Ishikawa (cell line): ENCODE data around the gene C2CD4B.

Experiments
- CEBPB ChIP-seq: IDR thresholded peaks from 2 replicates; pipeline ENCODE4 v1.6.1; 2012
- CREB1 ChIP-seq: IDR thresholded peaks from 2 replicates; pipeline ENCODE4 v1.6.1; 2012; ENCODE audit warnings: low read depth
- EGR1 ChIP-seq: IDR thresholded peaks from 2 replicates; pipeline ENCODE4 v1.6.1; 2012
- EP300 ChIP-seq: IDR thresholded peaks from 2 replicates; pipeline ENCODE4 v1.6.1; 2012; ENCODE audit warnings: borderline replicate concordance
- FOXM1 ChIP-seq: IDR thresholded peaks from 2 replicates; pipeline ENCODE4 v1.6.1; 2012; ENCODE audit warnings: low read depth, borderline replicate concordance
- NFIC ChIP-seq: IDR thresholded peaks from 2 replicates; pipeline ENCODE4 v1.6.1; 2012
- RAD21 ChIP-seq: IDR thresholded peaks from 2 replicates; pipeline ENCODE4 v1.6.1; 2012; ENCODE audit warnings: low read depth
- REST ChIP-seq: IDR thresholded peaks from 2 replicates; pipeline ENCODE4 v1.6.1; 2012; ENCODE audit warnings: low read depth, mild to moderate bottlenecking
- TAF1 ChIP-seq: IDR thresholded peaks from 2 replicates; pipeline ENCODE4 v1.6.1; 2012; ENCODE audit warnings: low read depth, mild to moderate bottlenecking
- TCF12 ChIP-seq: IDR thresholded peaks from 2 replicates; pipeline ENCODE4 v1.6.1; 2012; ENCODE audit warnings: low read depth
- TEAD4 ChIP-seq: IDR thresholded peaks from 2 replicates; pipeline ENCODE4 v1.6.1; 2012
- USF1 ChIP-seq: IDR thresholded peaks from 2 replicates; pipeline ENCODE4 v1.6.1; 2012
- YY1 ChIP-seq: IDR thresholded peaks from 2 replicates; pipeline ENCODE4 v1.6.1; 2012; ENCODE audit warnings: low read depth
- ZBTB7A ChIP-seq: IDR thresholded peaks from 2 replicates; pipeline ENCODE4 v1.6.1; 2012; ENCODE audit warnings: low read depth
- TF ChIP-seq, protein P1 (sequence below): IDR thresholded peaks from 2 replicates; pipeline ENCODE4 v1.6.1; 2012

Gene C2CD4B

DNA sequence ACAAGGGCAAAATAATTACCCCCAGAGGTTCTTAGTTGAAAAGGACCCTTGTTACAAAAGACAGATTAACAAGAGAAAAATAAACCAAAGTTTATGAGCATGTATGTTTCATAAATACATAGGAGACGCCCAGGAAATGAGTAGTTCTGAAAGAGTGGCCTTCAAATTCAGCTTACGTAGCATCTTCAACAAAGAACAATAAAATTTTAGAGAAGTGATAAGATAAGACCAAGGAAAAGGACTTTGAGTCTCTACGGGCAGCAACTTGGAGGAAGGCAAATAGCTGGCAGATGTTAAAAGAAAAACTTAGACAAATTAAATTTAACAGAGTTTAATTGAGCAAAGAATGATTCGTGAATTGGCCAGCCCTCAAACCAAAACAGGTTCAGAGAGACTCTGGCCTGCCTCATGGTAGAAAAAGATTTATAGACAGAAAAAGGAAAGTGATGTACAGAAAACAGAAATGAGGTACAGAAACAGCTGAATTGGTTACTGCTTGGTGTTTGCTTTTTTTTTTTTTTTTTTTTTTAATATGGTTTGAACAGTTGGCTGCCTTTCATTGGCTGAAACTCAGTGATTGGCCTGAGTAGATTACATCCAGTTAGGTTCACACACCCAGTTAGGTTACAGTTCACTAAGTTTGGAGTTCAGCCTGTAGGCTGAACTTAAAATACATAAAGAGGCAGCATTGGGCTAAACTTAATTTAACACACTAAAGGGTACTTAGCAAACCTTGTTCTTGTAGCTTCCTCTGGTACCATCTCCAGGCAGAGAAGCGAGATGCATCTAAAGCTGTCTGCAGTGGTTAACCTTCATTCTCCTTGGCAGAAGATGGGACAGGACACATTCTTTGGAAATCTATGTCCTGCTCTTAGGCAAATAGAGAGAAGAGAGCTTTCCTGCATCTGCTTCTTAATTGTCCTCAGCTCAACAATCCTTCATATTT lies 23.2 kb downstream of the C2CD4B start:
- TF ChIP-seq CREB1 (no peak), NFIC (no peak), EGR1 (no peak), FOXM1 (no peak)
- TF ChIP-seq, protein P1, sequence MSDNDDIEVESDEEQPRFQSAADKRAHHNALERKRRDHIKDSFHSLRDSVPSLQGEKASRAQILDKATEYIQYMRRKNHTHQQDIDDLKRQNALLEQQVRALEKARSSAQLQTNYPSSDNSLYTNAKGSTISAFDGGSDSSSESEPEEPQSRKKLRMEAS: no peak

DNA sequence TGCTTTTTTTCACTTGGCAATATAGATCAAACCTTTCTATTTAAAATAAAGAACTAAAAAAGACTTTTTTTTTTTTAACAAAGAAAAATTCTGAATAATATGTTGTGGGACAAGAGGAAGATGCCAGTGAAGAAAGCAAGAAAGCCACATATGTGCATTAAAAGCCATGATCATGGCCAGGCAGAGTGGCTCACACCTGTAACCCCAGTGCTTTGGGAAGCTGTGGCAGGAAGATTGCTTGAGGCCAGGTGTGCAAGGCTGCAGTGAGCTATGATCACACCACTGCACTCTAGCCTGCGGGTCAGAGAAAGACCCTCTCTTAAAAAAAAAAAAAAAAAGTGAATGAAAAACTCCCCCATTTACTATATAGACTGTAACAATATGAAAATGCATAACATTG lies 23.9 kb downstream of the C2CD4B start:
- TF ChIP-seq ZBTB7A: no peak
- TF ChIP-seq FOXM1: no peak
- TF ChIP-seq YY1: no peak
- TF ChIP-seq CREB1: no peak
- no peak for TF ChIP-seq TCF12
- TF ChIP-seq REST: no peak
- no peak for TF ChIP-seq NFIC
- TF ChIP-seq TAF1: no peak
- no peak for TF ChIP-seq CEBPB
- TF ChIP-seq, protein P1: no peak
- TF ChIP-seq EP300: no peak

DNA sequence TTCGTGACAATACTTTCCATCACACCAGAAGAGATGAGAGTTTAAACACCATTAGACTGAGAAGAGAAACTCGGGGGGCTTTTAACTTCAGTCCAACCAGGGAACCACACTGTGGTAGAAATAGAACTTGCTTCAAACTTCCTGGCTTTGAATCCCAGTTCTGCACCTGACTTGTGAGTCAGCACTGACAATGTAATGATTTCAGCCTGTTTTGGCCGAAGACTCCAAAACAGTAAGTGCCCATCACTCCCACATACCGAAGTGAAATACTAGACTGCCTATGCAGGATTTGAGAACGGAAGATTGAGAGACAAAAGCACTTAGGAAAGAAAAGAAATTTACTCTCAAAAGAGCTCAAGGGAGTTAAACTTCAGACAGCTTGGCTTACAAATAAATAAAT lies 27.0 kb downstream of the C2CD4B start:
- no peak for TF ChIP-seq CEBPB
- TF ChIP-seq REST: no peak

DNA sequence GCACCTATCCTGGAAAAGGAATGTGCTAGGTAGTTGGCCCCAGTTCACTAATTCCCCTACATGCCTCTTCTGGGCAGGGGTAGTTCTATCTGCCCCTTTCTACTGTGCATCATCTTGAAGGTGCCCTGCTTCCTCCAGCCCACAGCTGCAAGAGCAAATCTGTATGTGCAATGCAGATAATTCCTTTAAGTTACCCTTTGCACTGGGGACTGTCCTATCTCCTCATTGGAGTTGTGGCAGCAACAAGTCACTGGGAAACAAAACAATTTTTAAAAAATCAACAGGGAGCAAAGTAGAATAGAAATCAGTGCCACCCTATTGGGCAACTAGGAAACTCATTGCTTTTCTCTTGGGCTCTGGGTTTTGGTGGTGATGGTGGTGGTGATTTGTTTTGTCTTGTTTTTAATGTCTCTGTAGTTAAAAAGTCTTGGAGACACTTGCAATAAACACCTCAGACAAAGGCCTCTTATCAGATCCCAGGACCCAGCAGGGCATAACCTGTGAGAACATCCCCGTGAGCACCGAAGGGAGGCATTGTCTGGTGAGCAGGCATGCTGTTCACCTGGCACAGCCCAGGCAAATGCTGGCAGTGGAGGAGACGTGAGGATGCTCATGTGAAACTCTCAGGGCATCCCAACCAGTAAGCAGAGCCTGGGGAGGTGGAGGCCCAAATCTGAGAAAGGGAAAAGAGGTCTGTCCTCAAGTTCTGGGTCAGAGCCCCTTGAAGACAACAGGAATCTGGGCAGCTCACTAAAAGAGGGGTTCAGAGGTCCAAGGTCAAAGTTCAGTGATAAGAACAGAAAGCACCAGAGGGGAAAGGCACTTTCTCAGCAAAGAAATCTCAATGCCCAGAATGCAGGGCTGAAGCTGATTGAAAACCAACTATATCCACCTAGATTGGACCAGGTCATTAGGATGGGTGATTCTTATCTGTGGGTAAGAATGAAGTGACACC lies 27.9 kb downstream of the C2CD4B start:
- no peak for TF ChIP-seq ZBTB7A
- TF ChIP-seq CREB1: no peak
- TF ChIP-seq CEBPB: no peak
- no peak for TF ChIP-seq EP300
- no peak for TF ChIP-seq RAD21
- TF ChIP-seq USF1: no peak
- no peak for TF ChIP-seq FOXM1
- TF ChIP-seq YY1: no peak
- no peak for TF ChIP-seq TAF1
- no peak for TF ChIP-seq TEAD4
- no peak for TF ChIP-seq TCF12
- TF ChIP-seq NFIC: no peak
- TF ChIP-seq, protein P1: no peak
- no peak for TF ChIP-seq EGR1
- no peak for TF ChIP-seq REST
